COLO829 (cell line): Measurements from ENCODE around the gene C3.
A peak's percentile ranks its signal among the peaks of the same experiment; 100 is the strongest.
"Not testable (repeated sequence)": the region's sequence is repeated elsewhere in the genome, so short reads cannot be mapped to it uniquely, and the experiment has no call there.

ENCODE experiments used
- DNase-seq: peaks from one replicate; pipeline ENCODE4 v3.0.0; 2012; ENCODE audit warnings: low spot score

The C3 gene

DNA sequence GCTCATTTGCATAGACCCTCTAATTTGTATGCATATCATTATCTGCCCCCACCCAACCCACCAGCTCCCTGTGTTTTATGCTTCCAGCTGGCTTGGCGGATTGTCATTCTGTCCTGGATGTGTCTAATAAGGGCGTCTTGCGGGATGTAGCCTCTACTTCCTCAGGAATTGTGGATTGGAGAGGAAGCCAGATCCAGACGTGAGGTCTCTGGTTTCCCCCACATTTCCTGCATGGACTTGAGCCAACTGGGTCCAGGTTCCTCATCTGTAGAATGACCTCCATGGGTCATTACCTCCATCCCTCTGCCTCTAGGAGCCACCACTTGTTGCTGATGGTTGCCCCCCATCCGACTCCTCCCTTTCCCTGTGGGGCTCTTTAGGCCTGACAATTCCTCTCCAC, 57.7 kb downstream of the C3 start:
- DNase-seq = no peak

DNA sequence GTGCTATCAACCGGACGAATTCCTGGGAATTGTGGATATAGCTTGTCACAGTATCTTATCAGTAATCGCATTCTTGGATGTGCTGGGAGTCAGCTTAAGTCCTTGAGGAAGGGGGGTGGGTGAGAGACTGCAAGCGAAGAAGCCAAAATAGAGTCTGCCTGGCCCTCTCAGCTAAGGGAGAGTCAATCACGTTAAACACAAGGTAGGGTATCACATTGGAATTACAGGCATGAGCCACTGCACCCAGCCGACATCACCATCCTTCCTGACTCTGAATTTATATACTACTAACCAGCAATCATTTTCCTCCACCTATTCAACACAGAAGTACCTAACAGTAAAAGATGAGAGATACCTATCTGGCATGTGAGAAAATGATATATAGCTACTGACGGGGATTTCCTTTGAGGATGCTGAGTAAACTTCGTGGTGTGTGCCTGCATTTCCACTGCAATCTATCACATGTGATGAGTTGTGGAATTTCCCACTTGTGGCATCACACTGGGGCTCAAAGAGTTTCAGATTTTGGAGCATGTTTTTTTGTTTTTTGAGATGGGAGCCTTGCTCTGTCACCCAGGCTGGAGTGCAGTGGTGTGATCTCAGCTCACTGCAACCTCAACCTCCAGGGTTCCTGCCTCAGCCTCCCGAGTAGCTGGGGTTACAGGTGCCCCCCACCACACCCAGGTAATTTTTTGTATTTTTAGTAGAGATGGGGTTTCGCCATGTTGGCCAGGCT, 58.8 kb downstream of the C3 start:
- DNase-seq = not testable (repeated sequence)

GRCh38 chr19:6660930-6661329, 59.5 kb downstream of the C3 start:
- no peak for DNase-seq

- DNase-seq = not testable (repeated sequence)
Measured at GRCh38 chr19:6656390-6656789, 64.1 kb downstream of the C3 start.

GRCh38 chr19:6654347-6655310, 65.8 kb downstream of the C3 start:
- DNase-seq = no peak

DNA sequence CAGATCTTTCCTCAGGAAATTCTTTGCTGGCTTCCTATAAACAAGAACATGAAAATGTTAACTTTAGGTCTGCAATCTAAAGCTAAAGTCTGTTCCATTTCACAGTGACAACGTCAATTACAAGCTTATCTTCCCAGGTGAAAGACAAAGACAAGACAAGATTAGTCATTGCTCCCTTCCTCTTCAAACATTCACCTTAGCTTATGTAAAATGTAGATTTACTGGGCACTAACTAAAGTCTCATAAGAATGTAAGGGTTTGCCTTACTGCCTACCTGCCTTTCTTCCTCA, 67.7 kb downstream of the C3 start:
- no peak for DNase-seq

GRCh38 chr19:6651965-6652804, 68.3 kb downstream of the C3 start:
- DNase-seq = no peak

GRCh38 chr19:6649185-6649584, 71.3 kb downstream of the C3 start:
- DNase-seq = no peak

GRCh38 chr19:6648141-6648715, 72.2 kb downstream of the C3 start:
- DNase-seq = no peak

- no peak for DNase-seq
Measured at GRCh38 chr19:6644796-6645195, 75.7 kb downstream of the C3 start.

- not testable (repeated sequence) for DNase-seq
Measured at GRCh38 chr19:6640333-6640732, 80.1 kb downstream of the C3 start.

- DNase-seq = no peak
Measured at GRCh38 chr19:6639439-6639838, 81.0 kb downstream of the C3 start.

- DNase-seq = not testable (repeated sequence)
Measured at GRCh38 chr19:6633456-6633813, 87.0 kb downstream of the C3 start.

- DNase-seq = not testable (repeated sequence)
Measured at GRCh38 chr19:6632747-6633455, 87.5 kb downstream of the C3 start.

DNA sequence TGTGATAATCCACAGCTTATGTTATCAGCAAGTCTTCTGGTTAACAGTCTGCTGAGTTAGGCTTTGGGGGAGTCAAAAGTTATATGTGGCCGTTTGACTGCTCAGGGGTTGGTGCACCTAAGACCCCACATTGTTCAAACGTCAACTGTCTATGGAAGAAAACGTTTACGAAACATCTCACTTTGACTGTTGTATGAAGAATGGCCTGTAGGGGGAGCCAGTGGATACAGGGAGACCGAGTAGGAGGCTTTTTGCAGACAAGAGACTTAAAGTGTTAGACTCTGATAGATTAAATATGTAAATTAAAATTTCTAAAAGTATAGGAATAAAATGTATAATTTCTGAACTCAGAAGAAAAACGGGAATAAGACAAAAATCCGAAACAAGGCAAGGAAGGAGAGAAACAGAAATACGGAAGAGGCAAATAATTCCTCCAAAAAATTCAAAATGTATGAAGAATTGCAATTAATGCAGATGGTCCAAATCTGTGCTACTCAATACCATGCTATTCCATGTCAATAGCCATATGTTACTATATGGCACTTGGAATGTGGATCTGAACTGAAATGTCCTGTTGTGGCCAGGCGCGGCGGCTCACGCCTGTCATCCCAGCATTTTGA, 88.3 kb downstream of the C3 start:
- peak; percentile 46 for DNase-seq
